ENCODE data around the gene SELENOS.
A peak's percentile ranks its signal among the peaks of the same experiment; 100 is the strongest.
"Not testable (repeated sequence)": the region's sequence is repeated elsewhere in the genome, so short reads cannot be mapped to it uniquely, and the experiment has no call there.

Gene SELENOS

GRCh38 chr15:101309436-101310160 lies 32.3 kb upstream of the SELENOS start:
- no peak for DNase-seq

- no peak for DNase-seq
Measured at GRCh38 chr15:101308604-101309435, 31.5 kb upstream of the SELENOS start.

- DNase-seq, result no peak
Measured at GRCh38 chr15:101307897-101308603, 30.8 kb upstream of the SELENOS start.

DNA sequence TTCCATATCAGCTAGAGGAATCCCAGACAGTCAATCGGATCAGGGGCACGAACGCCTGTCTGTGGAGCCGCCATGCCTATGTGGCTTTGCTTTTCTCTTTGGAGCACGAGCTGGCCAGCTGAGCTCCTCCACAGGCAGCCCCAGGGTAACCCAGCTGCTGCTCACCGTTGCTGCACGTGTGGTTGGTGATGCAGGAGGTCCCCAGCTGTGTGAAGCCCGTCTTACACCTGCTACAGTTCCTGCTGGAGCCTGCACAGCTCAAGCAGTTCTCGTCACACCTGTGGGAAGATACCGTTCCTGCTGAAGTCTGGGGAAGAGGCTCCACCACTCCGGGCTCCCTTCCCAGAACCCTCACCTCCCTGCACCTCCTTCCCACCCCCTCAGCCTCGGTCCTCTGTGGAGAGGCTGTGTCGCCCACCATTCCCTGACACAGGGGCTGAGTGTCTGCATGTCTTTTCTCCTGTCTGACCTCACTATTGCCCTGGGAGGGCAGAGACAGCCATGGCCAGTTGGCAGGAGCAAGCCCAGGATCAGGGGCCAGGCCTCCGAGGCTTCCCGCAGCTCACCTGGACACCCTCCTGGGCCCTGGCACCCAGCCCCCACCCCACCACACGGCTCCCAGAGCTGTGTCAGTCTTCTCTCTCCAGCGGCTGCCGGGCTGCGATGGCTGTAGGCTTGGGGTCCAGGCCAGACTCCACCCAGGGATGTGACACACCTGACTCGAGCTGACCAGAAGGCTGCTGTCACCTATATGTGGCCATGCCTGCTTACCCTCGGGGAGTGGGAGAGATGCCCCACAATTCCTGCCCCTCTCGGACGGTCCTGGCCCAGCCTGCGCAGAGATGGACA lies 30.0 kb upstream of the SELENOS start:
- DNase-seq, result no peak

- DNase-seq, result no peak
Measured at GRCh38 chr15:101306341-101307047, 29.2 kb upstream of the SELENOS start.

GRCh38 chr15:101305820-101306255 lies 28.6 kb upstream of the SELENOS start:
- no peak for DNase-seq

DNA sequence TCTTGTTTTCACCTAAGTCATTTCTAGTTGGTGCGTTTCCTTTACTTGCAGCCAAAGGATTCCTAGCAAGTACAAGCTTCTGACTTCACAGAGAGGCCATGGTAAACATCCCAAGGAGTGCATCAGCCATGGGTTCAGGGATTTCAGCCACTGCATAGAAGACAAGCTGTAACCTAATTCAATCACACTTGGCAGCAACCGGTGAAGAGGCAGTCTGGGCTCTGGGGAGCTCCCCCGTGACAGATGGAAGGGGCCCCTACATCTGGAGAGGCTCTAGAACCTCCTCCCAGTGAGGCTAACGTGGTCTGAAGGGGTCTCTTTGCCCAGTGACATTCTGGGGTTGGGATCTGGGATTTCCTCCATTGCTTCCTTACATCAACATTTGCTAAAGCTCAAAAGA lies 26.1 kb upstream of the SELENOS start:
- DNase-seq, result no peak

DNA sequence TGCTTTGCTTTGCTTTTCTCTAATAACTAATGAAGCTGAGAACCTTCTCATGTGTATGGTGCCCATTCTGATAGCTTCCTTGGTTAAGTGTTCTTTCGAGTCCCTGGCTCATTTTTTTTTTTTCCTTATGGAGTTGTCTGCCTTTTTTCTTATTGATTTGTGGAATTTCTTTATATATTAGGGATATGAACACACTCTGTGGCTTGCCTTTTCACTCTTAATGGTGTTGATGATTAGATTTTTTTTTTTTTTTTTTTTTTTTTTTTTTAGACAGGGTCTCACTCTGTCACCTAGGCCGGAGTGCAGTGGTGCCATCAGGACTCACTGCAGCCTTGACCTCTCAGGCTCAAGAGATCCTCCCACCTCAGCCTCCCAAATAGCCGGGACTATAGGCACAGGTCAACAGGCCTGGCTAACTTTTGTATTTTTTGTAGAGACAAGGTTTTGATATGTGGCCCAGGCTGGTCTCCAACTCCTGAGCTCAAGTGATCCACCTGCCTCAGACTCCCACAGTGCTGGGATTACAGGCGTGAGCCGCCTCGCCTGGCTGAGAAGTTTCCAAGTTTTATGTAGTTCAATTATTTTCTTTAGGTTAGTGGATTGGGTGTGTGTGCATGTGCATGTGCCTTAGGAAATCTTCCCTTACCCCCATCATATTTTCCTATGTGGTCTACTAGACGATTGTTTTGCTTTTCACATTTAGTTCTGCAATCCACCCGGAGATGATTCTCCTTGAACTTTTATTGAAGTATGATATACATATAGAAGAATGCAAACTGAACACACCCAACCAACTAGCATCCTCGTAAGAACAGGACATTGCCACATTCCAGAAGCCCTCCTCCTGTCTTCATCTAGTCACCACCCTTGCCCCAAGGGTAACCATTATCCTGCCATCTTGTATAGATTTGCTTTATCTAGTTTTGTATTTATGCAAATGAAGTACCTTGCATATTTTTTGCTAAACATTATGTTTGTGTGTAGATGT lies 19.4 kb upstream of the SELENOS start:
- DNase-seq, result no peak

- no peak for DNase-seq
Measured at GRCh38 chr15:101295607-101296161, 18.4 kb upstream of the SELENOS start.

DNA sequence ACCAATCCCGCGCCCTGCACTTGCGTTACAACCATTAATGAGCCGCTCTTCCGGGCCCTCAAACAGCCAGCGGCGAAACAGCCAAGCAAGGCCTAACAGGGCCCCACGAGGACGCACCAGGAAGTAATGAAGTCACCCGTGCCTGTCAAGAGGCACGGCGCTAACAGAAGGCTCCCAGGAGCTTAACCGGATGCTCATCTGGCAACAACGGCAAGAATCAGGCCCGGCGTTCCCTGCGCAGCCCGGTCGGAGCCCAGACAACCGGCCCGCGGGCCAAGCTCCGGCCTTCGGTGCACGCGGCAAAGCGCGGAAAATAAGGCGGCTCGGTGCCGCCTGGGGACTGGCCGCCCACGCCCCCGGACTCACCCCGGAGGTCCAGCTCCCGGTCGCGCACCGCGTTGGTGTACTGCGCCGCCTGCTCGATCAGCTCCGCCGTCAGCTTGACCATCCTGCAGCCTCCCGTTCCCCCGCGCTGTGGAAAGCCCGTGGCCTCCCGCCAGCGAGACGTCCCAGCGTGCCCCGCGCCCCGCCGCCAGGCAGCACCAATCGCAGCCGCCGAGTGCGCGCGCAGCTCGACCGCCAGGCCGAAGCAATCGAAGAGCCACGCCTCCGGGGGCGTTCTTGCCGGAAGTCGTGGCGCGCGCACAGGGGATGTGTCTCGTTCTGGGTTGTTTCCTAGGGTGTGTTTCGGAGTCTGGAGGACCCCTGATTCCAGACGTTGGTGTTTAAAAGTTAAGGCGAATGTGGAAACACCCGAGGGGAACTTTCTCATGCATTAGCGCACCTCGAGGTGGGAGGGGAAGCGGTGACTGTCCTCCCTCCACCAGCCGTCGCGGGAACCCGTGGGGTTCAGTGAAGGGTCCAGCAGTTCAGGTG lies 17.7 kb upstream of the SELENOS start, which contains the start of gene SNRPA1:
SNRPA1 (minus strand) TSS at position 518 of the 876 bp plus-strand sequence; CDS start at position 448, 70 bp downstream.
- DNase-seq, result peak; percentile 97

DNA sequence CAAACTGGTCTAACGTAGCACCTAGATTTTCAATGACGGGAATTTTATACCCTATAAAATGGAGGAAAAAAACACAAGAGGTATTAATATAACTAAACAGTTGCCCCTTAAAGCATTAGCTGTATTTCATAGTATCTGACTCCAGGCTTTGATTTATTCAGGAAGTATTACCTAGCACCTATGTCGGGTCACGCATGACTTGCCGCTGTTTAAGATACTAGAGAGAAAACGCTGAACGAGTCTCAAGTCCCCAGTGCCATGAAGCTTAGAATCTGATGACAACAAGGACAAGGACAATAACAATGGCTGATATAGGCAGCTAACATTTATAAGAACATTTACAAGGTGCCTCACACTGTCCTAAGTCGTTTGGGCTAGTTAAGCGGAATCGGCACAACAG lies 15.8 kb upstream of the SELENOS start:
- no peak for DNase-seq

DNA sequence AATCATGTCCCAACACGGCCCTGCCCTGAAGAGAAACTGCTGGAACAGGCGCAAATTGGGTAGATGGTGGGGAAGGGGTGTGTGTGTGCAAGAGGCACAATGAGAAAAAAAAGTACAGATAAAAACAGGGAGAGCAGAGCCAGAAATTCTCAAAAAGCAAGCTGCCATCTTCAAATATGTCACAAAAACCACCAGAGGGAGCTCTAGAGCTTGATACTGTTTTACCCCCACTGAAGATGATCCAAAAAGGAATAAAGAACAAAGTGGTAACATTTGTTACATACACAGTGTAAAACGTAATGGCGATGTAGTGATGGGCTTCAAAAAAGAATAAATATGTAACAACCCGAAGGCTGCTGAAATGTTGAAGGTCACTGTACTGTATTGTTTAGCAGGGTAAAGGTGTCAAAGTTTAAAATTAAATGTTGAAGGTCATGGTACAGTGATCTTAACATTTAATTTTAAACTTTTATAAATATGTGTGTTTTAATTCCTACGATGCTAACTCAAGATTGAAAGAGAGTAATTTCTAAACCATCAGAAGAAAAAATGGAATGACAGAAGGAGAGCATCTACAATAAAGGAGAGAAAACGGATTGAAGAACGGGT lies 11.7 kb upstream of the SELENOS start:
- DNase-seq, result no peak

GRCh38 chr15:101287342-101287741 lies 10.1 kb upstream of the SELENOS start:
- not testable (repeated sequence) for DNase-seq

- DNase-seq, result no peak
Measured at GRCh38 chr15:101286471-101287114, 9.3 kb upstream of the SELENOS start.

DNA sequence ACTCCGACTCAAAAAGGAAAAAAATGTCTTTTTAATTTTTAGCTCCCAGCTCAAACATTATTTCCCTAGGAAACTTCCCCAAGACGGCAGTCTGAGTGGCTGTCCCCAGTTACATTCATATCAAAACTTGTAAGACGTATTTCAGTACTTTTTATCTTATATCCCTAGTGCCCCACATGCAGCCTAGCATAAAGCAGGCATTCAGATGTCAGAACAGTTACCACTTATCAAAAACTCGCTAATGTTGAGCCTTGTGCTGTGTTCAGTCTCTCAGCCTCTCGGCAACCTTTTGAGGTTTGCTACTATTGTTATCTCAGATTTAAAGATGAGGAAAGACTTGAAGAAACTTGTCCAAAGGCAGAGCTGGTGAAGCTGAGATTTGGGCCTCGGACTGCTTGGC lies 6.6 kb upstream of the SELENOS start:
- no peak for DNase-seq

DNA sequence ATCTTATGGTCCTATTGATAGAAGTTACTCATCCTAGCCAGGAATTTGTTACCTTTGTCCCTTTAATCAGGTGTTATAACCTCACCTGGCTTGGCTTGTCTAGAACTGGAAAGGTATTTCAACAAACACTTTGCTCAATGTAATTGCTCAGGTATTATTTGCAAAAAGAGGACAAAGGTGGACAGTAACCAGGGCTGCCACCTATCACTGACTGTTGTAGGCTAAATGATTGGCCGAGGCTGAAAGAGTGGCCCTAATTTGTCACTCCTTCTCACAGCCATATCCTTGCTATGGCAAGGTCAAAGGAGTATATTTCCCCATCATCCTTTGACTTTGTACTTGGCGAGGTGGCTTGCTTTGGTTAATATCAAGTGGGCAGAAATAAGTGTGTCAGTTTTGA lies 2.7 kb upstream of the SELENOS start:
- DNase-seq, result no peak

DNA sequence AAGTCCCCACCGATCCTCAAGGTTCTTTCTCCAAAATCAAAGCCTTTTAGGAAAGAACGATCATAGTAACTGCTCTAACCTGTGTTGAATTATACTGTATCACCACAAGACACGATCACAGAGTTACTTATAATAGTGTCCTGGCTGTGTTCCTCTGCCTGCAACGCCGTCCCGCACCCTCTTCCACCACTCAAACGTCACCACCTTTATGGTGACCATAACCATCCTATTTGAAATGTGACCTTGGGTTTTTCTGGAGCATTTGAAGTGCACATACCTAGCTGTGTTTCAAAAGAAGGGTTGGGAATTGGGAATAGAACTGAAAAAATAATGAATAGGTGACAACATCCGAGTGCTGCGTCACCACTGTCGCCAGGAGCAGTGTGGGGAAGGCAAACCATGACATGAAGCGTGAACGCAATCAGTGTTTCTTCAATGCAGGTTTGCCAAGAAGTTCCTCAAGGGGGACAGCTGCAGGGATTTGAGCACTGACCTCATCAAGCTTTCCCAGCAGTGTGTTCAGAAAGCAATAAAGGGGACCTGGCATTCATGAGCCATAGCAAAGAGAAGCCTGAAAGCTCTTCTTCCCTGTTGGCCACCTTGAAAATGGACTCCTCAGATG lies 769 bp upstream of the SELENOS start:
- no peak for DNase-seq
